Mononuclear cell (primary cell): ENCODE results near the gene SPEF1. TPM values are rescaled to one million over a fixed set of nuclear protein-coding genes. Genes with fewer than 3 reads are reported as not detected.
"Not testable (repeated sequence)": the region's sequence is repeated elsewhere in the genome, so short reads cannot be mapped to it uniquely, and the experiment has no call there.

Experiments
- H3K27me3 ChIP-seq: 2 replicates; pipeline ENCODE4 v1.6.0; 2011; ENCODE audit warnings: low read length, control low read depth; ENCODE audit not compliant: insufficient read depth
- H3K4me1 ChIP-seq: 2 replicates; pipeline ENCODE4 v1.5.1; 2011; ENCODE audit warnings: mild to moderate bottlenecking, low read length, control low read depth; ENCODE audit not compliant: insufficient read depth
- H3K4me3 ChIP-seq: 2 replicates; pipeline ENCODE4 v1.5.1; 2011; ENCODE audit warnings: mild to moderate bottlenecking, low read length, moderate library complexity
- H3K9me3 ChIP-seq: 2 replicates; pipeline ENCODE4 v1.5.1; 2011; ENCODE audit warnings: low read depth, mild to moderate bottlenecking, control low read depth, low read length
- total RNA-seq: library from RNA; depleted of rRNA; stranded (reverse); fragments of >200 nt; gene quantifications from one replicate; pipeline ENCODE4 v1.2.3, GENCODE V29; 2012

SPEF1 gene
- total RNA-seq, 1 donor, result not detected

DNA sequence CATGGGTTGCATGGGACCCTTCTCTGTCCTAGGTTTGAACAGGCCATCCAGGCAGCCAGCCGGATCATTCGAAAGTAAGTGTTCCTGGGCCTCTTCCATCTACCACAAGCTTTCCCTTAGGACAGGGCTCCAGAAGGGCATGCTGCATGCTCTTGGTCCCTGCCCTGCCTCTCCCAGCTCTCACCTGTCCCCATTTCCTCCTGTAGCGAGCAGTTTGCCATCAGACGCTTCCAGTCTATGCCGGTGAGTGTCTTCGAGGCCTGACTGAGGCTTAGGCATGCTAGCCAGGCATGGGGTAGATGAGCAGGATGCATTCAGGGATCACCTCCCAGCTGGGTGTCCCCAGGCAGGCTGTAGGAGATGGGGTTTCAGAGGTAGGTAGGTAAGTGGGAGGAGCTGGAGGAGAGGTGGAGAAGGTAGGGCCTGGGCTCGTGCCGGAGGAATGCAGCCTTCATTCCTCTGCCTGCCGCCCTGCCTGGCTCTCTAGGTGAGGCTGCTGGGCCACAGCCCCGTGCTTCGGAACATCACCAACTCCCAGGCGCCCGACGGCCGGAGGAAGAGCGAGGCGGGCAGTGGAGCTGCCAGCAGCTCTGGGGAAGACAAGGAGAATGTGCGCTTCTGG lies 19.1 kb upstream of the SPEF1 start:
- H3K9me3 ChIP-seq, result no peaks in the 10 kb centered on the region
- H3K27me3 ChIP-seq, result no peaks in the 10 kb centered on the region
- H3K4me1 ChIP-seq, result peaks cover 96% of the 10 kb centered on the region
- H3K4me3 ChIP-seq, result no peak overlapping the region

DNA sequence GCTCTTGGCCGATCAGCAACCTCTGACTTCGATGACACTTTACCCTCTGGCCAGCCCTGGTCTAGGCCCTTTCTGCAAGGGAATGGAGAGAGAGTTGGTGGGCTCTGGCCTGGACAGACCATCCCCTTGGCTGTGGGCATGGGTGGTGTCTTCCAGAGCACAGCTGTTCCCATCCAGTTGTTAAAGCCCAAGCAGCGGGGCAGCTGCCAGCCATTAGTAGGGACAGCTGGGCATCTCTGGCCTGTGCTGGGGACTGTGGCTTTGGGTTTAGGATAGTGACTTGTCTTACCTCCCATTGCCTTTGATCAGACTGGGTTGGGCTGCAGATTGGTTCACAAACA lies 17.6 kb upstream of the SPEF1 start:
- Histone ChIP-seq H3K4me1 (peaks cover 87% of the 10 kb centered on the region), H3K27me3 (no peaks in the 10 kb centered on the region), H3K4me3 (no peak overlapping the region), H3K9me3 (no peaks in the 10 kb centered on the region)

DNA sequence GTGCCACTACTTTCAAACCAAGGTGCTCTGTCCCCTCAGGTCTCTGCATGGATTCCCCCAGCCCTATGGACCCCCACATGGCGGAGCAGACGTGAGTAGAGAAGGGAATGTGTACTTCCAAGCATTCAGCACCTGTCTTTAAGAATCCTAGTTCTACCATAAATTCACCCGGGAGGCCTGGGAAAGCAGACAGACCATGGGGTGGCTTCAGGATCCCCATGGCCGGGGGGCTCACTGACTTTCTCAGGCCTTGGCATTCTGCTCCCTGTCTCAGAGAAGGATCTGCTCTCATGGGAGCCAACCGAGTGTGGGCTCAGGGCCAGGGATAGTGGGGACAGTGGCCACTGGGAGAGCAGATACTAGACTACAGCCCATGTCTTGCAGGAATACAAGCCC lies 17.1 kb upstream of the SPEF1 start:
- peaks cover 82% of the 10 kb centered on the region for H3K4me1 ChIP-seq
- no peak overlapping the region for H3K4me3 ChIP-seq
- H3K9me3 ChIP-seq, result no peaks in the 10 kb centered on the region
- no peaks in the 10 kb centered on the region for H3K27me3 ChIP-seq

DNA sequence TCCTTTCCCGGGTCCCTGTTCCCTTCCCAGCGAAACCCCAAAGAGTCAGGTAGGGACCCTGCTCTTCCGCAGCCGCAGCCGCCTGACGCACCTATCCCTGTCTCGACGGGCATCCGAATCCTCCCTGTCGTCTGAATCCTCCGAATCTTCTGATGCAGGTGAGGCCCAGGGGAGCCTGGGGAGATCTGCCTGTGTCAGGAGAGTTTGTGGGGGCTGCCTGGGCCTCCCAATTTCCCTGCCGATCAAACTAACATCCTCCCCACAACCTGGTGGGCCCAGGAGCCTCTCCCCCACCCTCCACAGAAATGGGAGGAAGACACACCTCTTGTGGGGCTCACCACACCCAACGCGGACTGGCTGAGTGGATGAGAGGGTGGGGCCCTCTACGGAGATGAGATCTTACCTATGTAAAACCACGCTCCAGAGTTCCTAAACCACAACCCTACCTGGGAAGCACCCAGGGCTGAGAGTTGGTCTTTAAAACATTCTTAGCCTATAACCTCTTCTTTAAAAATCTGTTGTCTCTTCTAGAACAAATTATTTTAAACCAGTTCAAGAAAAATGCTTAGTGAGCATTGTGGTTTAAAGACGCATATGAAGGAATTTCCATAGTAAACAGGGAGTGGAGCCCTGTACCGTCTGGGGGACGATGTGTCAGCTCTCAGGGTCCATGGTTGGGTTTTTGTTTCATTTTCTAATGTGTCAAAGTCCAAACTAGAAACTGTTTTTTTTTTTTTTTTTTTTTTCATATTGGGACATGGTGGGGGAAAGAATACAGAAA lies 16.5 kb upstream of the SPEF1 start:
- Histone ChIP-seq H3K4me1 (peaks cover 76% of the 10 kb centered on the region), H3K9me3 (no peaks in the 10 kb centered on the region), H3K27me3 (no peaks in the 10 kb centered on the region), H3K4me3 (peak overlapping the region; percentile 51)

DNA sequence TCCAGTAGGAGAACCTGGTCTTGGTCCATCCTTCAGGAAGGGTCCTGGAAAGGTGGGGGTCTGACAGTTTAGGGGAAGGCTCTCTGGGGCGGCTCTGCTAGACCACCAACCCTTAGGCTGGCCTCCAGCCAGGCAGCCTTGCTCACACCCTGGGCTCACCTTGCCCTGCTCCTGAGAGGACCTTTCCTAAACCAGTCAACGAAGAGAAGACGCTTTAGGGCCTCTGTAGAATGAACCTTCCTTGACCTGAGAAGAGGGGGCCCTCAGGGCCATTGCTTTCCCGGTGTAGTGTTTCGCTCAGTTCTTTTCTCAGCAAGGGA lies 15.9 kb upstream of the SPEF1 start:
- Histone ChIP-seq H3K9me3 (no peaks in the 10 kb centered on the region), H3K4me3 (peak overlapping the region; percentile 51), H3K4me1 (peaks cover 70% of the 10 kb centered on the region), H3K27me3 (no peaks in the 10 kb centered on the region)

DNA sequence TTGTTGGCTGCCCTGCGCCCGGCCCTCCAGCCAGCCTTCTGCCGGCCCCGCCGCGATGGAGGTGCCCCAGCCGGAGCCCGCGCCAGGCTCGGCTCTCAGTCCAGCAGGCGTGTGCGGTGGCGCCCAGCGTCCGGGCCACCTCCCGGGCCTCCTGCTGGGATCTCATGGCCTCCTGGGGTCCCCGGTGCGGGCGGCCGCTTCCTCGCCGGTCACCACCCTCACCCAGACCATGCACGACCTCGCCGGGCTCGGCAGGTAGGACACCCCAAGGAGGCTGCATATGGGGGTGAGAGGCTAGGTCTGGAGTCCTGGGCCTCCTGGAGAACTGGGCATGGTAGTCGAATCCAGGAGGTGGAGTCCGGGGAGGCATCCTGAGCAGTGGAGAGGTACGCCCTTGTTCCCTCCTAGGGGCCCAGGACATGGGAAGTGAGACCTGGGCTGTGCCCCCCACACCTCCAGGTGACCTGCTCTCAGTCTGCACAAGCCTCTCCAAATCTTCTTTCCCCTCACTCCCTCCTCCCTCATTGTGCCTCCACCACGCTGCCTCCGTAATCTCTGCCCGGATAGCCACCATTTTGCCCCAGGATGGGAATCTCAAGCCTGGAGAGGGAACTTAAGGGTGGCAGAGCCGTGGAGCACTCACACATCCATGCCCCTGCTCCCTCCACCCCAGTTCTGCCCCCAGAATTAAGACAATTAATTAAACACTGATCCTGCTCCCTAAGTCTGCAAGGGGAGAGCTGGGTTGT lies 15.4 kb upstream of the SPEF1 start:
- peaks cover 64% of the 10 kb centered on the region for H3K4me1 ChIP-seq
- H3K9me3 ChIP-seq, result no peaks in the 10 kb centered on the region
- peak overlapping the region; percentile 51 for H3K4me3 ChIP-seq
- no peaks in the 10 kb centered on the region for H3K27me3 ChIP-seq

DNA sequence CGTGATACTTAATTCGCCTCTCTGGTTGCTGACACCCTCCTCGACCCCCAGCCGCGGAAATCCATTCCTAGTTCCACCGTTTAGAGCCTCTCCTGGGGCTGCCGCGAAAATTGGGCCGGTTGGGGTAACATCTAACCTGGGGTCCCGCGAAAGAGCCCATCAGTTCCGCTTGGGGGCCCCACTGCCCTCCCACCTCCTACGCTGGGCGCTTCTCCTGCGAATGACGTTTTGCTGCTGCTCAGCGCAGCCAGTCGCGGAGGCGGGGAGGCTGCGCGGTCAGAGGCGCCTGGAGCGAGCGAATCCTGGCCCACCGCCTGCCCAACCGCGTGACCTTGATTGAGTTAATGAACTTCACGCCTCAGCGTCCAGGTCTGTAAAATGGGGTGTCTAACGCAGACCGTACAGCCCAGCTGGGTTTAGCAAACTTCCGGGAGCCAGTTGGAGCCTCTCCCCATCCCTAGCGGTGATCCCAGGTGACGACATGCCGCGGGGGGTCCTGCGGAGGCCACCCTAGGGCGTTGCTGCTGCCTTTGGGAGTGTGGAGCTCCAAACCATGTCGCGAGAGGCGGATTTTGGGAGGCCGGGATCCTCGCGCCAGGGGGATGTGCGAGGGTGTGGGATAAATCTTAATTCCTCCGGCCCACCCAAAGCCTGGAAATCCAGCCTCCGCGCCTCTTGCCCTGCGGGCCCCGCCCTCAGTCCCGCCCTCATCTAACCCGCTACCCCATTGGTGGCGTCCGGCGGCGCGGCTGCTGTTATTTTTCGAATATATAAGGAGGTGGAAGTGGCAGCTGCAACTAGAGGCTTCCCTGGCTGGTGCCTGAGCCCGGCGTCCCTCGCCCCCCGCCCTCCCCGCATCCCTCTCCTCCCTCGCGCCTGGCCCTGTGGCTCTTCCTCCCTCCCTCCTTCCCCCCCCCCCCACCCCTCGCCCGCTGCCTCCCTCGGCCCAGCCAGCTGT lies 14.5 kb upstream of the SPEF1 start, which contains the start of gene CDC25B:
Gene CDC25B, plus strand, starts transcription at position 800 of the 958 bp plus-strand sequence. CDS start 222 bp downstream, outside the sequence.
- no peaks in the 10 kb centered on the region for H3K9me3 ChIP-seq
- peak within 1 kb of the TSS; percentile 76 for H3K4me3 ChIP-seq
- no peaks in the 10 kb centered on the region for H3K27me3 ChIP-seq
- H3K4me1 ChIP-seq, result peaks cover 56% of the 10 kb centered on the region

DNA sequence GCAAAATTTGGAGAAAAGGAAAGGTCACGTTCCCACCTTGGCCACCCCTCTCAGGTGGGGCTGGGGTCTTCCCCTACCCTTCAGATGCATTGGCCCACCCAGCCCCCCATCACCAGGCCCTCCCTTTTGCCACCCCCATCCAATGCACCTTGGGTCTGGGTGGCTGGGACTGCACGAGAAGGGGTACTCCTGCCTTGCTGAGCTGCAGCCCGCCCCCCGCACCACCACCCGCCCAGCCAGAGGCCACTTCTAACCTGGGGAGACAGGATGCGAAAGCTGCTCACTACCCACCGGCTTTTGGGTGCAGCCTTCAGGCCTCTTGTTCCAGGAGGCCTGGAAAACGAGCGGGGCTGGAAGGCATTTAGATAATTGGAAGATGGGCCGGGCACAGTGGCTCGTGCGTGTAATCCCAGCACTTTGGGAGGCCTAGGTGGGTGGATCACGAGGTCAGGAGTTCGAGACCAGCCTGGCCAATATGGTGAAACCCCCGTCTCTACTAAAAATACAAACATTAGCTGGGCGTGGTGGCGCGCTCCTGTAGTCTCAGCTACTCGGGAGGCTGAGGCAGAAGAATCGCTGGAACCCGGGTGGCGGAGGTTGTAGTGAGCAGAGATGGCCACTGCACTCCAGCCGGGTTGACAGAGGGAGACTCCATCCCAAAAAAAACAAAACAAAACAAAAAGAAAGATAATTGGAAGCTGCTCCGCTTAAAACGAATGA lies 13.6 kb upstream of the SPEF1 start:
- H3K4me3 ChIP-seq, result peak overlapping the region; percentile 76
- H3K9me3 ChIP-seq, result no peaks in the 10 kb centered on the region
- H3K27me3 ChIP-seq, result no peaks in the 10 kb centered on the region
- H3K4me1 ChIP-seq, result peaks cover 47% of the 10 kb centered on the region

DNA sequence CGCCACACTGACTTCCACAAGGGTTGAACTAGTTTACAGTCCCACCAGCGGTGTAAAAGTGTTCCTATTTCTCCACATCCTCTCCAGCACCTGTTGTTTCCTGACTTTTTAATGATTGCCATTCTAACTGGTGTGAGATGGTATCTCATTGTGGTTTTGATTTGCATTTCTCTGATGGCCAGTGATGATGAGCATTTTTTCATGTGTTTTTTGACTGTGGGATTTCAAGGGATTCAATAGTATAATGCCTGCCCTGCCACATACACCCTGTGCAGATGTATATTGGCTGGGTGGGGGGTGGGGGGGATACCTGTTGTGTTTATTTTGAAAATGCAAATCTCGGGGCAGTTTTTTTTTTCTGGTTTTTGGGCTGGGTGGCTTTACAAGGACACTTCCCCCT lies 12.9 kb upstream of the SPEF1 start:
- H3K9me3 ChIP-seq, H3K4me3 ChIP-seq, H3K27me3 ChIP-seq: not testable (repeated sequence)
- H3K4me1 ChIP-seq, result peaks cover 40% of the 10 kb centered on the region

DNA sequence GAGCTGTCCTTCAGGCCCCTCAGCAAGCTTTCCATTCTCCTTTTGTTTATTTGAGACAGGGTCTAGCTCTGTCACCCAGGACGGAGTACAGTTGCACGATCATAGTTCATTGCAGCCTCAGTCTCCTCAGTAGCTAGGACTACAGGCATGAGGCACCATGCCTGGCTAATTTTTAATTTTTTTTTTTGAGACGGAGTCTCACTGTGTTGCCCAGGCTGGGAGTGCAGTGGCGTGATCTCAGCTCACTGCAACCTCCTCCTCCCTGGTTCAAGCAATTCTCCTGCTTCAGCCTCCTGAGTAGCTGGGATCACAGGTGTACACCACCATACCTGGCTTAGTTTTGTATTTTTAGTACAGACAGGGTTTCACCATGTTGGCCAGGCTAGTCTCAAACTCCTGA lies 8.0 kb upstream of the SPEF1 start:
- H3K4me1 ChIP-seq, result peaks cover 33% of the 10 kb centered on the region
- H3K4me3 ChIP-seq, H3K9me3 ChIP-seq, H3K27me3 ChIP-seq: not testable (repeated sequence)

DNA sequence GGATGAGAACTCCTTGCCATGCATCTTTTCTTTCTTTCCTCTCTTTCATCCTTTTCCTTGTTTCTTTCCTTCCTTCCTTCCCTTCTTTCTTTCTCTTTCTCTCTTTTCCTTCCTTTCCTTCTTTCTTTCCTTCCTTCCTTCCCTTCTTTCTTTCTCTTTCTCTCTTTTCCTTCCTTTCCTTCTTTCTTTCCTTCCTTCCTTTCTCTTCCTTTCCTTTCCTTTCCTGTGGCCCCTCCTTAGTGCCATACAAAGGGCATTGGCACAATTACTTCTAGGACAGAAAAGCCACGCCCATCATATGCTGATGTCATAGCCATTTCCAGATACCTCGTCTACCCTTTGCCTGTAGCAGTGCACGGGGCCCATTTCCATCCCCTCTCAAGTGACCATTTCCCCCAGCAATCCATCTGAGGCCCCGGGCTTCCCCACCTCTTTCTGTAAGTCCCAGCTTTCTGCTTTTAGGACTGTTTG lies 7.5 kb upstream of the SPEF1 start:
- Histone ChIP-seq H3K9me3 (no peaks in the 10 kb centered on the region), H3K27me3 (no peaks in the 10 kb centered on the region), H3K4me1 (peaks cover 33% of the 10 kb centered on the region), H3K4me3 (no peak overlapping the region)

DNA sequence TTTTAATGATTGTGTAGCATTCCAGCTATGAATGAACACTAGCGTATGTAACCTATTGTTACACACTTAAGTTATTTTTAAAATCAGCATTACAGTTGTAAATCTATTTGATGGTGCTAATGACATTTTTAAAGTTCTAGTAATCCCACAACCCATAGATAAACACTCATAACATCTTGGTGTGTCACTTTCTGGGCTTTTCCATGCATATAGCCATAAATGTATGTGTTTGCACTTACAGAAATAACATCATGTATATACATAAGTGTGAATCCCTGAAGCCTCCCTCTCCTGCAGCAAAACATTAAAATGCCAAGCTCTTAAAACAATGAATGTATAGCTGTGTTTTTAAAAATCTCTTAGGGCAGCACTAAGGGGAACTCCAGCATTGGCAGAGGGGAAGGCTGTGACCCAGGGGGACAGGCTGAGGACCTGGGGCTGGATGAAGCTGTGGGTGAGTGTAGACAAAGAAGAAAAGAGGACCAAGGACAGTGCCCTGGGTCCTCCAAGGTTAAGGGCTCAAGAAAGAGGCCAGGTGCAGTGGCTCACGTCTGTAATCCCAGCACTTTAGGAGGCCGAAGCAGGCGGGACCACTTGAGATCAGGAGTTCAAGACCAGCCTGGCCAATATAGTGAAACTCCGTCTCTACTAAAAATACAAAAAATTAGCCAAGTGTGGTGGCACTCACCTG lies 6.2 kb upstream of the SPEF1 start:
- Histone ChIP-seq H3K4me3 (peak overlapping the region; percentile 37), H3K27me3 (no peaks in the 10 kb centered on the region), H3K9me3 (no peaks in the 10 kb centered on the region), H3K4me1 (peaks cover 33% of the 10 kb centered on the region)

DNA sequence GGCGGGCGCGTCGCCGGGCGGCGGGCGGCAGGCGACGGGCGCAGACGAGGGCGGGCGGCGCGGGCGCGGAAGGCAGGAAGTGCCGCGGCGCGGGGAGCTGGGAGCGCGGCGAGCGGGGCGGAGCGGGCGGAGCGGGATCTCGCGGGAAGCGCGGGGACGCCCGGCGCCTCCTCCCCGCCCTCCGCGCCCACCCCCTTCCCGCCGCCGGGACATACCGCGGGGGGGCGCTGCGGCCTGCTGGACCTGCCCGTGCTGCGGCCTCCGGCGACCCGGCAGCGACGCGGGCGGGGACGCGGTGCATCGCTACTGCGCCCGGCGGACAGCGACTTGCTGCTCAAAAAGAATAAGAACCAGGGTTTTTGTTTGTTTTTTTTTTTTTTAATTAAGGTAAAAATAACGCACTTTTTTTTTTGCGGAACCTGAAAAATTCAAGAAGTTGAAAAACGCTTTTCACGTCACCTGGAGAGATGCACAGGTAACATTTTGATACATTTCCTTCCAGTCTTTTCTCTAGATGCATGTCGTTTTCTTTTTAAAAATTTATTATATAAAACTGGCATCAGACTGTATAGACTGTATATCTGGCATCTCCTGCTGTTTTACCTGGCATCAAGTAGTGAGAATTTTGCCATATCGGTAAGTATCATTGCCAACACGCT lies 5.5 kb upstream of the SPEF1 start, which contains the start of gene CENPB:
Gene CENPB, minus strand, starts transcription at position 76 of the 659 bp plus-strand sequence. CDS start 257 bp downstream, outside the sequence.
- peak within 1 kb of the TSS; percentile 38 for H3K4me3 ChIP-seq
- H3K4me1 ChIP-seq, result peaks cover 33% of the 10 kb centered on the region
- no peaks in the 10 kb centered on the region for H3K9me3 ChIP-seq
- no peaks in the 10 kb centered on the region for H3K27me3 ChIP-seq
